IPS-15b (cell line): ENCODE measurements around the gene PTPRN2.

Experiments used
- H3K27me3 ChIP-seq: one replicate; pipeline ENCODE4 v1.6.1; 2013; ENCODE audit warnings: low read length; ENCODE audit not compliant: control insufficient read depth, insufficient read depth
- H3K36me3 ChIP-seq: one replicate; pipeline ENCODE4 v1.6.1; 2013; ENCODE audit warnings: low read length; ENCODE audit not compliant: control insufficient read depth, insufficient read depth
- H3K4me1 ChIP-seq: one replicate; pipeline ENCODE4 v1.6.1; 2013; ENCODE audit warnings: mild to moderate bottlenecking, low read length; ENCODE audit not compliant: control insufficient read depth, insufficient read depth
- H3K4me3 ChIP-seq: one replicate; pipeline ENCODE4 v1.5.1; 2013; ENCODE audit warnings: low read depth, low read length
- H3K9ac ChIP-seq: one replicate; pipeline ENCODE4 v1.6.1; 2013; ENCODE audit warnings: low read depth, mild to moderate bottlenecking, low read length
- H3K9me3 ChIP-seq: one replicate; pipeline ENCODE4 v1.6.1; 2013; ENCODE audit warnings: mild to moderate bottlenecking, low read length; ENCODE audit not compliant: control insufficient read depth, insufficient read depth

PTPRN2 gene

DNA sequence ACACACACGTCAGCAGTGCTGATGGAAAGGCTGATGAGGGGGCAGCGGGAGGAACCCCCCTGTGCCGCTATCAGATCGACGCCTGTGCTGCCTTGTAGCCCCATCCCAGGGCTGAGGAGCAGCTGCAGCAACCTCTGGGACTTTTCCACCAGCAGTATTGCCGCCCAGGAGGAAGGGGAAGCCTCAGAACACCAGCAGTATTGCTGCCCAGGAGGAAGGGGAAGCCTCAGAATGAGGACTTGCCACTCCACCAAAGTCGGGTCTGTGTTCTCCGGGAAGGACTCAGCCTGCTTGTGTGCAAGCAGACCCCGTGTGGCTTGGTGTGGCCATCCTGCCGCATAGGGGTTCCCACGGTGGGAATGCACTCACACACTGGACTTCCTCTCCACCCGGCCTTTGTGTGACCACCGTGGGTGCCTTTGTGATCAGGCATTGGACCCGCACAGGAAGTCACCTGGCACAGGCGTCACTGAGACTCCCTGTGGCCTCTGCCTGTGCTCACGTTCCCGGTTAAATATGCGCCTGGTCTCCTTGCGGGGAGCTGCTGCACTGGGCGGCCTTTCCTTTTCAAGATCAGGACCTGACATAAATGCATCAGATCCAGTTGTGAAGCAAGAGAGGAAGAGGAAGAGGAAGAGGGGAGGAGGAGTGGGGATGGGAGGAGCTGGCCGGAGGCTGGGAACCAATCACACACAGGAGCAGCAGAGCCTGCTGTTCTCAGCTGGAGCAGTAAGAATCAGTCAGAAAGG is 1002.3 kb downstream of the PTPRN2 start:
- no peaks in the 10 kb centered on the region for H3K36me3 ChIP-seq
- H3K4me1 ChIP-seq = no peaks in the 10 kb centered on the region
- no peak overlapping the region for H3K9ac ChIP-seq
- peaks cover 3% of the 10 kb centered on the region for H3K27me3 ChIP-seq
- no peaks in the 10 kb centered on the region for H3K9me3 ChIP-seq
- no peak overlapping the region for H3K4me3 ChIP-seq

DNA sequence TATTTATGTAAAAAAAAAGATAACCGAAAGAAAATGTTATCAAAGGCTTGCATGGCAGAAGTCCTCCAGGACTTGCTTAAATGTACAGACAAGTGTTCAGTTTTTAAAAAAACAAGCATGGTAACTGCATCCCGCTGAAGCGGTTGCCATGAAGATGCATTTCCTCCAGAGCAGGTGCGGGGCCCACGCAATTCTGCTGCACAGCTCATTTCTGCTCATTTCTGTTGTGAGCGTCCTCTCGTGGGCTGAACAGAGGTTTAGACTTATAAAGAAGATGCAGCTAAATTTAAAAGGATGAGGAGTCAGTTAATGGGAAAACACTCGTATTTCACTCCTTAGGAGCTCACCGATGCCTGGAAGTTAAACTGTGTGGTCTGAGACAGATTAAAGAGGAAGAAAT is 1003.2 kb downstream of the PTPRN2 start:
- Histone ChIP-seq H3K27me3 (no peaks in the 10 kb centered on the region), H3K9ac (no peak overlapping the region), H3K4me3 (no peak overlapping the region), H3K36me3 (no peaks in the 10 kb centered on the region), H3K9me3 (no peaks in the 10 kb centered on the region), H3K4me1 (no peaks in the 10 kb centered on the region)

DNA sequence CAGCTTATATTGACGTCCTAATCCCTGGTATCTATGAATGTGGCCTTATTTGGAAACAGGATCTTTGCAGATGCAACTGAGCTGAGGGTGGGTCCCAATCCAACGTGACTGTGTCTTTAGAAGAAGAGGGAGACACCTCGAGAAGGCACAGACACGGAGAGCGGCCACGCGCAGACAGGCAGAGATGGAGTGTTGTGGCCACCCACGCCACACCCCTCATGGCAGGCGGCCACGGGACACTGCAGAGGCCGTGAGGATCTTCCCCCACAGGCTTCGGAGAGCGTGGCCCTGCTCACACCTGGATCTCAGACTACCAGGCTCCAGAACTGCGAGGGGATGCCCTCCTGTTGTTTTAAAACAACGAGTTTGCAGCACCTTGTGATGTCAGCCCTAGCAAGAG is 1005.9 kb downstream of the PTPRN2 start:
- Histone ChIP-seq H3K4me1 (no peaks in the 10 kb centered on the region), H3K9me3 (no peaks in the 10 kb centered on the region), H3K9ac (no peak overlapping the region), H3K4me3 (no peak overlapping the region), H3K36me3 (no peaks in the 10 kb centered on the region), H3K27me3 (no peaks in the 10 kb centered on the region)

DNA sequence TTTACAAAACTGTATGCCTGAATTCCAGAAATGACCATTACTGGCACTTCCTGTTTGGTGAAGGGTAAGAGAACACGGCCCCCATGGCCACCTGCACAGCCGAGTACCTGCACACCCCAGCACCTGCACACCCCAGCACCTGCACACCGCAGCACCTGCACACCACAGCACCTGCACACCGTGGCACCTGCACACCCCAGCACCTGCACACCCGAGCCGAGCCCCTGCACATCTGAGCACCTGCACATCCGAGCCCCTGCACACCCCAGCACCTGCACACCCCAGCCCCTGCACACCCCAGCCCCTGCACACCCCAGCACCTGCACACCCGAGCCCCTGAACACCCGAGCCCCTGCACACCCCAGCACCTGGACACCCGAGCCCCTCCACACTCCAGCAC is 1007.3 kb downstream of the PTPRN2 start:
- no peak overlapping the region for H3K4me3 ChIP-seq
- H3K9ac ChIP-seq = no peak overlapping the region
- H3K9me3 ChIP-seq = no peaks in the 10 kb centered on the region
- H3K27me3 ChIP-seq = no peaks in the 10 kb centered on the region
- H3K4me1 ChIP-seq = no peaks in the 10 kb centered on the region
- no peaks in the 10 kb centered on the region for H3K36me3 ChIP-seq

DNA sequence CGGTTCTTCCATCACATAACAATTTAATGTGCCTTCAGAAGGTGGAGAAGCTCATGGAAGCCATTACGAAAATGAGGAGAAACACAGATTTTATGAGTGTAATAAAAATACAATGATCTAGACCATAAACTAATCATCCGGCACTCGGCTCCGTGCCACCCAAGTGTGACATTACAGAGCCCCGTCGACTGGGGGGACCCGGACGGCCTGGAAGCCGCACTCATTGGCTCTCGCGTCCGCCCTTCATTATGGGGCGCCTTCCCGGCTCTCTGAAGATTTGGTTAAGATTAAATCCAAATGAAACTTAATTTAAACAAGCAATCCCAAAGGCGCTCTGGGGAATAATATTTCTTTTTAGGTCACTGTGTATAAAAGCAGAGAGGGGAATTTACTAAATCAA is 1008.2 kb downstream of the PTPRN2 start:
- H3K36me3 ChIP-seq = no peaks in the 10 kb centered on the region
- H3K4me3 ChIP-seq = no peak overlapping the region
- H3K9me3 ChIP-seq = no peaks in the 10 kb centered on the region
- no peaks in the 10 kb centered on the region for H3K4me1 ChIP-seq
- H3K9ac ChIP-seq = no peak overlapping the region
- no peaks in the 10 kb centered on the region for H3K27me3 ChIP-seq

DNA sequence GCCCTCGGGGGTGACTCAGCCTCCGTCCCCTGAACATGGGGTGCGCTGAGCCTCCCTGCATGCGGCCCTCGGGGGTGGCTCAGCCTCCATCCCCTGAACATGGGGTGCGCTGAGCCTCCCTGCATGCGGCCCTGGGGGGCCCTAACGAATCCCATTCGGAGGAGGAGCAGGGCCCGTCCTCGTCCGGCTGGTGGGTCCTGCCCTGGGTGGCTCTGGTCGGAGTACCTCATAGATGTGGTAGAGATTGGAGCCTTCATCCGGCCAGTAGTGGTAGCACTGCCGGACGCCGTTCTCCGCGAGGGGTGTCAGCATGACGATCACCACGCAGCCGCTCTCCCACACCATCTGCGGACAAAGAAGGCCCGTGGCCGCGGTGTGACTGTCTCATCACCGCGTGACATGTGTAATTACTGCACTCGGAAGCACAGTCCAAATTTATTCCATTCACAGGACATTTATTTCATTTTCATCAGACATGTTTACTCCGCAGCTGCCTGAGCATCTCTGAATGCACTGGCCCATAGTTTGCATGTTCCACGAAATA is 1009.8 kb downstream of the PTPRN2 start:
- Histone ChIP-seq H3K4me3 (no peak overlapping the region), H3K36me3 (no peaks in the 10 kb centered on the region), H3K9ac (no peak overlapping the region), H3K9me3 (no peaks in the 10 kb centered on the region), H3K4me1 (no peaks in the 10 kb centered on the region), H3K27me3 (no peaks in the 10 kb centered on the region)

DNA sequence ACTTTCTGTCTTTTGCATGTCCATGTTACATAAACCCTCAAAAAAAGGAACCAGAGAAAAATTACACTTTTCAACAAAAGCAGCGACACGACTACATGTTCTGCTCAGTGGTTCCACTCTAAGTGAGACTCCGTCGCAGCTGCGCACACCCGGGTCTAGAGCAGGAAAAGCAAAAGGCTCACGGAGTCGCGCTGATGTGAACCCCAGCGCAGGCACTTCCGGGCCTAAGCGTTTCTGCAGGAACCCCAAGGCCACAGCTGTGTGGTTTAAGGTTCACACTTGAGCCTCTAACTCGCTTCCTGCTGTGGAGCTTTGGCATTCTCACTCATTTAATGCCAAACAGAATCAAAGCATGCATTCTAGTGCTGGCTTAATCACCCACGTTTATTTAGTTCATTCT is 1010.6 kb downstream of the PTPRN2 start:
- H3K9ac ChIP-seq = no peak overlapping the region
- H3K4me1 ChIP-seq = no peaks in the 10 kb centered on the region
- no peaks in the 10 kb centered on the region for H3K36me3 ChIP-seq
- no peak overlapping the region for H3K4me3 ChIP-seq
- H3K27me3 ChIP-seq = no peaks in the 10 kb centered on the region
- no peaks in the 10 kb centered on the region for H3K9me3 ChIP-seq

DNA sequence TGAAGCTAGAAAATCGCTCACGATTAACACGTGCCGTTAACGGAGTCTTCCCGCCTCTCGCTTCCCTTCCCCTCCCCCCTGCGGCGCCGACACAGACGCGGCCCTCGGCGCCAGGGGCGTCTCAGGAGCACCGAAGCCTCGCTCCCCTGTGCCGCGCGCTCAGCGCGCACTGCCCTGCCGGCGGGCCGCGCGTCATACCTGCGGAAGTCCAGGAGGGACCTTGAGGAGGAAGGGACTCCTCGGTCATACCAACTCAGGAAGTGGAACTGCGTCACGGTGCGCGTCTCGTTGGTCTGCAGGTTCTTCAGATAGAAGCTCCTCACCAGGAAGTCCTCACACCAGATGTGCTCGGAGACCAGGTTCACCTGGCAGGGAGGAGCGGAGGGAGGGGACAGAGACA is 1011.2 kb downstream of the PTPRN2 start:
- H3K27me3 ChIP-seq = no peaks in the 10 kb centered on the region
- no peak overlapping the region for H3K4me3 ChIP-seq
- H3K36me3 ChIP-seq = no peaks in the 10 kb centered on the region
- no peaks in the 10 kb centered on the region for H3K4me1 ChIP-seq
- no peak overlapping the region for H3K9ac ChIP-seq
- H3K9me3 ChIP-seq = no peaks in the 10 kb centered on the region

DNA sequence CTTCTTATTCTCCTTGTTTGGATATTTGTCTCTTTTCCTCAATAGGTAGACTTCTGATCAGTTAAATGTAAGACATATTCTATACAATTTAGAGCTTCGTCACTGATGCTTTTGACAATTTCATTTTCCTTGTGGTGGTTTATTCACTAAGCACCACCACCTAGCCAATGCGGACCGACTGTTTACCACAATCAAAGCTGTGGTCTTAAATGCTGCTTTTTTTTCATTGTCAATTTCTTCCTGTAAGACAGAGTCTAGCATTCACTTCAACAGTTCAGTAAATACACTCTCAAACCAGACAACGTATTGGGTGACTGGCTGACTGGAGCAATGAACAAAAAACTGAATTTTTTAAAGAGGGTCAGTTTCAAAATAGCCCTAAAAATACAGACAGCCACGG is 1011.8 kb downstream of the PTPRN2 start:
- Histone ChIP-seq H3K27me3 (no peaks in the 10 kb centered on the region), H3K4me3 (no peak overlapping the region), H3K9me3 (no peaks in the 10 kb centered on the region), H3K9ac (no peak overlapping the region), H3K4me1 (no peaks in the 10 kb centered on the region), H3K36me3 (no peaks in the 10 kb centered on the region)

DNA sequence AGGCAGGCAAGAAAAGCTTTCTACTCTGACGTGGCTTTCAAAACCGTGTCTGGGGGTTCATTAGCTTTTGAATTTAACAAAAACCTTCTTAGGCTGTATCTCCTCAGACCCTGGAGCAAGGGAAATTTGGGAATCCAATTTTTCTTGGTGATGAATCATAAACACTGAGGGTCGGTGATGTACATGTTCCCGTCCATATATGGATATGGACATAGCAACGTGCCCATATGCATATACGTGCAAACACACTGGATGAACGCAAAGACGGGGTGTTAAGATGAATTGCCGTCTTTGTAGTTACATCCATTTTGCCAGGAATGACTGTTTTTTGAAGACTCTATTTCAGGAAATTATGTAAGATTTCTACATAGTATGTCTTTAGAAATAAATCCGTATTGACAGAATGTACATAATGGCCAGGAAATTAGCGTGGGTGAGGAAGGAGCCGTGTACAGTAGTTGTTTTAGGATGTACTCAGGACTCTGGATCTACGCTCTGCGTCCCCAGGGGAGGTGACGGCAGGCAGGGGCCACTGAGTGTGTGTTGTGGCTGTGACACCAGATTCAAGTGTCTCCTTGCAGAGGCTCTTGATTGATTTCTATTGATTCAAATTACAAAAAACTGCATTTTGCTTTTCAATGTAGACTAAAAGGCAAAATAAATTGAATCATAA is 1012.6 kb downstream of the PTPRN2 start:
- Histone ChIP-seq H3K36me3 (no peaks in the 10 kb centered on the region), H3K9me3 (no peaks in the 10 kb centered on the region), H3K9ac (no peak overlapping the region), H3K4me1 (no peaks in the 10 kb centered on the region), H3K4me3 (no peak overlapping the region), H3K27me3 (no peaks in the 10 kb centered on the region)

DNA sequence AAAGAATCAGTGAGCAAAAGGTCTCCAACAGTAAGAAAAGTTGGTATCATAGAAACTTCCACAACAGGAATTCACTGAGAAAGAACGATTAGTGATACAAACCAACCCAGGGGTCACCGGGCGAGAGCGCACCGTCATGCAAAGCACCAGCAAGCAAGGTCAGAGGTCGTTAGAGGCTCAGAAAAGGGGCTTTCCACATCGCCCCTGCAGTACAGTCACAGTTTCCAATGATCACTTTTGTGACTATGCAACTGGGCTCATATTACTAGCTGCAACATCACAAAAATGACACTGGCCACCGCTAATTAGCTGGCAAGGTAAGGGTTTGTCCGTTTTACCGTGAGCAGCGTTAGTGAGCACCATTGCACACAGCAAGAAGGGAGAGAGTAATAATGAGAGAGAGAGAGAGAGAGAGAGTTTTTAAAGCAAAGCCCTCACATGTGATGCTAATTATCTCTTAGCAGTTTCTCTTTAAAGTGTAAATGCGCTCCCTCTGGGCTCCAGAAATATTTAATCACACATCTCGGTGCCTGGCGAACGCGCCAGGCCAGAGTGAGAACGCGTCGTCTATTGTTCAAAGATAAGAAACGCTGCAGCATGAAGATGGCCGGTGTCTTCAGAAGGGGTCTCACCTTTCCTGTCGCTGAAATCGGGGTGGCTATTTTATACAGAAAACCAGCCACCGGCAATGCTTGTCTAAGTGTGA is 1013.4 kb downstream of the PTPRN2 start:
- Histone ChIP-seq H3K4me1 (no peaks in the 10 kb centered on the region), H3K36me3 (no peaks in the 10 kb centered on the region), H3K9me3 (no peaks in the 10 kb centered on the region), H3K9ac (no peak overlapping the region), H3K4me3 (no peak overlapping the region), H3K27me3 (no peaks in the 10 kb centered on the region)

DNA sequence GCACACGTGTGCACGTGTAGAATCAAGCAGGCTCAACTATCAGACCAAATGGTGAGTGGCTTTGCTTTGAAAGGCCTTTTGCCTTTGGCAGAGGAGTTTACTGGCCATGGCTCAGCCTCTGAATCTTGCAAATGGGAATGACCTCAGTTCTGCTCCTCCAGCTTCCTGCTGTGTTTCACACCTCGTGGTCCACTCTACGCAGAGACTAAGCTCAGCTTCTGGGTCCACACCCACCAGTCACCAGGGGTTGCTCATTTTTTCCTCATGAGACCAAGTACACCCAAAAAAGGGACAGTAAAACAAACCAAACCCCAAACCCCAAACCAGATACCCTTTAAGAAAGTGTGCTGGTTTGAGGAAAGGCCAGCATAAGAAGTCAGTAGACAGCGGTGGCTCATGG is 1014.4 kb downstream of the PTPRN2 start:
- H3K9ac ChIP-seq = no peak overlapping the region
- H3K27me3 ChIP-seq = no peaks in the 10 kb centered on the region
- no peaks in the 10 kb centered on the region for H3K9me3 ChIP-seq
- H3K4me1 ChIP-seq = no peaks in the 10 kb centered on the region
- H3K4me3 ChIP-seq = no peak overlapping the region
- H3K36me3 ChIP-seq = no peaks in the 10 kb centered on the region
